ENCODE results near the gene SLC29A3. TPM values are rescaled to one million over a fixed set of nuclear protein-coding genes. Genes with fewer than 3 reads are reported as not detected.

Gene SLC29A3
- total and polyA plus RNA-seq, 4 experiments from 2014 or later = 7.0 to 9.1 (median 8.2) TPM

GRCh38 chr10:71285986-71286385, 33.1 kb upstream of the SLC29A3 start:
- H3K36me3 ChIP-seq (ENCODE audit: insufficient read depth, low read length) = no peaks in the 10 kb centered on the region
- Mint-ChIP-seq H3K27ac (no peak overlapping the region), H3K36me3 (no peaks in the 10 kb centered on the region), H3K9me3 (no peaks in the 10 kb centered on the region), H3K4me3 (no peak overlapping the region), H3K4me1 (no peaks in the 10 kb centered on the region), H3K27me3 (peaks cover 0 to 1% of the 10 kb centered on the region in 2 donors)
- no peak overlapping the region for H3K4me3 ChIP-seq (ENCODE audit: low read length in 2 of 2)
- no peak overlapping the region for H3K27ac ChIP-seq (ENCODE audit: low read depth, low read length)
- H3K27me3 ChIP-seq (ENCODE audit: insufficient read depth, low read length) = no peaks in the 10 kb centered on the region
- intact Hi-C loops (cut with micrococcal nuclease) = no loop called here
- POLR2A ChIA-PET (ENCODE audit: partially characterized antibody) = no interaction called here
- no peak for DNase-seq
- no peaks in the 10 kb centered on the region for H3K4me1 ChIP-seq (ENCODE audit: insufficient read depth, low read length)
- H3K9me3 ChIP-seq (ENCODE audit: control insufficient read depth in 1 of 2, low read length in 2 of 2) = no peaks in the 10 kb centered on the region
- CTCF ChIA-PET (ENCODE audit: partially characterized antibody) = no interaction called here

DNA sequence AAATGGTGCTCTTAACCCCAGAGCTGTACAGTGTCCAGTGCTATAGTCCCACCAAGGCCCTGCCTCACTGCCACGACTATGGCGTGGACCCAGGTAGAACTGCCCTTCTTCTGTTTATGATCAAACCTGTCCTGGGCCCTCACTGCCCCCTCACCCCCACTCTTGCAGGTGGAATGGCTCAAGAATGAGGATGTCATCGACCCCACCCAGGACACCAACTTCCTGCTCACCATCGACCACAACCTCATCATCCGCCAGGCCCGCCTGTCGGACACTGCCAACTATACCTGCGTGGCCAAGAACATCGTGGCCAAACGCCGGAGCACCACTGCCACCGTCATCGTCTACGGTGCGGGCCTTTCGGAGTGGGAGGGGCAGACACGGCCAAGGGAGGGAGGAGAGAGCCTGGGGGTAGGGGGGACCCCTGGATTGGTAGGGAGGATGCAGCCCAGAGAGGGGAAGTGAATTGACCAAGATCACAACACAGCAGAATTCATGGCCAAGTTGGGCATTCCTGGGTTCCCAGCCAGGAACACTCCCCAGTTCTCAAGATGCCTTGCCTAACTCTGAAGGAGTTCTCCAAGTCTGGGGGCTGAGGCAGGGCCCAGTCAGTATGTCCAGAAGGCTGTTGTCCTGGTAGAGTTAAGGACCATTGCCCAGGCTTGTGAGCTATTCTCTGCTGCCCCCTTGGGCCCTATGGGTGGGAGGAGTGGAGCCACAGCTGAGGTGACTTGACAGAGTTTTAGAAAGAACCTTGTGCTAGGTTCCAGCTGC, 32.4 kb upstream of the SLC29A3 start:
- H3K9me3 ChIP-seq (ENCODE audit: control insufficient read depth in 1 of 2, low read length in 2 of 2) = no peaks in the 10 kb centered on the region
- H3K36me3 ChIP-seq (ENCODE audit: insufficient read depth, low read length) = no peaks in the 10 kb centered on the region
- DNase-seq = no peak
- no peak overlapping the region for H3K27ac ChIP-seq (ENCODE audit: low read depth, low read length)
- H3K4me3 ChIP-seq (ENCODE audit: low read length in 2 of 2) = no peak overlapping the region
- H3K4me1 ChIP-seq (ENCODE audit: insufficient read depth, low read length) = no peaks in the 10 kb centered on the region
- H3K27me3 ChIP-seq (ENCODE audit: insufficient read depth, low read length) = no peaks in the 10 kb centered on the region
- H3K27ac Mint-ChIP-seq = no peak overlapping the region
- no peaks in the 10 kb centered on the region for H3K36me3 Mint-ChIP-seq
- H3K27me3 Mint-ChIP-seq = peaks cover 0 to 1% of the 10 kb centered on the region in 2 donors
- POLR2A ChIA-PET (ENCODE audit: partially characterized antibody) = no interaction called here
- H3K9me3 Mint-ChIP-seq = no peaks in the 10 kb centered on the region
- CTCF ChIA-PET (ENCODE audit: partially characterized antibody) = interaction anchor here (0.5 kb wide), 1 partner anchor 1298 kb away, joined by 3 read pairs; no protein-coding TSS in a partner anchor
- no peak overlapping the region for H3K4me3 Mint-ChIP-seq
- H3K4me1 Mint-ChIP-seq = no peaks in the 10 kb centered on the region
- intact Hi-C loops (cut with micrococcal nuclease) = no loop called here

GRCh38 chr10:71287456-71287855, 31.6 kb upstream of the SLC29A3 start:
- H3K4me1 ChIP-seq (ENCODE audit: insufficient read depth, low read length) = no peaks in the 10 kb centered on the region
- ChIA-PET CTCF (ENCODE audit: partially characterized antibody) (interaction anchor here (0.5 kb wide), 1 partner anchor 1297 kb away, joined by 3 read pairs; no protein-coding TSS in a partner anchor), POLR2A (ENCODE audit: partially characterized antibody) (no interaction called here)
- no peaks in the 10 kb centered on the region for H3K36me3 ChIP-seq (ENCODE audit: insufficient read depth, low read length)
- H3K27ac Mint-ChIP-seq = no peak overlapping the region
- no peak overlapping the region for H3K4me3 ChIP-seq (ENCODE audit: low read length in 2 of 2)
- H3K27me3 Mint-ChIP-seq = peaks cover 0 to 2% of the 10 kb centered on the region in 2 donors
- H3K27me3 ChIP-seq (ENCODE audit: insufficient read depth, low read length) = no peaks in the 10 kb centered on the region
- no peaks in the 10 kb centered on the region for H3K36me3 Mint-ChIP-seq
- H3K9me3 Mint-ChIP-seq = no peaks in the 10 kb centered on the region
- no peaks in the 10 kb centered on the region for H3K9me3 ChIP-seq (ENCODE audit: control insufficient read depth in 1 of 2, low read length in 2 of 2)
- no peak overlapping the region for H3K27ac ChIP-seq (ENCODE audit: low read depth, low read length)
- intact Hi-C loops (cut with micrococcal nuclease) = no loop called here
- H3K4me3 Mint-ChIP-seq = no peak overlapping the region
- no peaks in the 10 kb centered on the region for H3K4me1 Mint-ChIP-seq
- no peak for DNase-seq

DNA sequence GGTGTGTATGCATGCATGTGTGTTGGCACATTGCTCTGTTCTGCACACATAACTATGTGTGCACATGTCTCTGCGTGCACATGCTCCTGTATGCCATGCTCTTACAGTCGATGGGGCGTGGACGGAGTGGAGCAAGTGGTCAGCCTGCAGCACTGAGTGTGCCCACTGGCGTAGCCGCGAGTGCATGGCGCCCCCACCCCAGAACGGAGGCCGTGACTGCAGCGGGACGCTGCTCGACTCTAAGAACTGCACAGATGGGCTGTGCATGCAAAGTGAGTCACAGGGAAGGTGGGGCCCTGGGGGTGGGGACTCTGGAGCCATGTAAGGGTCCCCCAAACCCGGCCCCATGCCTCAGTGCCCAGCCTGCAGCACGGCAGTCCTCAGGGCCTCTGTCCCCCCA, 30.6 kb upstream of the SLC29A3 start:
- no peak overlapping the region for H3K4me3 ChIP-seq (ENCODE audit: low read length in 2 of 2)
- Mint-ChIP-seq H3K4me3 (no peak overlapping the region), H3K27ac (no peak overlapping the region), H3K27me3 (peaks cover 0 to 5% of the 10 kb centered on the region in 2 donors), H3K4me1 (no peaks in the 10 kb centered on the region), H3K36me3 (no peaks in the 10 kb centered on the region), H3K9me3 (no peaks in the 10 kb centered on the region)
- no peaks in the 10 kb centered on the region for H3K9me3 ChIP-seq (ENCODE audit: control insufficient read depth in 1 of 2, low read length in 2 of 2)
- H3K4me1 ChIP-seq (ENCODE audit: insufficient read depth, low read length) = no peaks in the 10 kb centered on the region
- intact Hi-C loops (cut with micrococcal nuclease) = no loop called here
- H3K27ac ChIP-seq (ENCODE audit: low read depth, low read length) = no peak overlapping the region
- H3K27me3 ChIP-seq (ENCODE audit: insufficient read depth, low read length) = no peaks in the 10 kb centered on the region
- H3K36me3 ChIP-seq (ENCODE audit: insufficient read depth, low read length) = no peaks in the 10 kb centered on the region
- DNase-seq = no peak
- CTCF ChIA-PET (ENCODE audit: partially characterized antibody) = no interaction called here
- POLR2A ChIA-PET (ENCODE audit: partially characterized antibody) = no interaction called here

DNA sequence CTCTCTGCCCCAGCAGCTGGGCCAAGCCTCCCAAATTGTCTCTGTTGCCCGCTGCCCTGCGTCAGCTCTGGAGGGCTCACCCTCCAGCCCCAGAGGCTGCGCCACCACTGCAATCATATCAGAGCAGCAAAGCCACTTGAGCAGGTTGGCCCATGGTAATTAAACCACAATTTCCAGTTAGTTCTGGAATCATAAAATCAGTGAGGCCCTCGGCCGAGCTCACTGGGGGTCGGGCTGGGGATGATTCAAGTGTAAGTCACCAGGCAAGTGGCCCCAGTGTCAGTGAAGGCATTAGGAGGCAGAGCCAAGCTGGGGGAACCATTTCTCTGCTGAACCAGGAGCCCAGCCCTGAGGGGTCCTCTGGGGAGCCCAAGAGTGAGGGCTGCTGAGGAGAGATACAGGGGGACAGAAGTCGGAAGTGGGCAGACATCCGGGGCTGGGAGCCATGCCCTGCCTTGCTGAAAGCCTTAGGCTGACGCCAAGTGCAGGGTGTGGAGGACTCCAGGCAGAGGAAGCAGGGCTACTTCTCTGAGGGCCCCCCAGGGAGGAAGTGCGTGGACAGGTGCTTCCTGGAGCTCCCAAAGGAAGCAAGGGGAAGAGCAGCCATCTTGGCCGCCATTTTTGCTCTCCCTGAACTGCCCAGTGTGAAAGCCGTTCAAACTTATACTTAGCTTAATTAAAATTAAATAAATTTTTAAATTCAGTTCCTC, 29.5 kb upstream of the SLC29A3 start:
- Mint-ChIP-seq H3K4me1 (no peaks in the 10 kb centered on the region), H3K36me3 (no peaks in the 10 kb centered on the region), H3K27ac (no peak overlapping the region), H3K27me3 (peaks cover 0 to 6% of the 10 kb centered on the region in 2 donors), H3K9me3 (no peaks in the 10 kb centered on the region), H3K4me3 (no peak overlapping the region)
- Histone ChIP-seq H3K36me3 (ENCODE audit: insufficient read depth, low read length) (no peaks in the 10 kb centered on the region), H3K27ac (ENCODE audit: low read depth, low read length) (no peak overlapping the region), H3K4me1 (ENCODE audit: insufficient read depth, low read length) (no peaks in the 10 kb centered on the region), H3K27me3 (ENCODE audit: insufficient read depth, low read length) (no peaks in the 10 kb centered on the region), H3K9me3 (ENCODE audit: control insufficient read depth in 1 of 2, low read length in 2 of 2) (no peaks in the 10 kb centered on the region), H3K4me3 (ENCODE audit: low read length in 2 of 2) (no peak overlapping the region)
- intact Hi-C loops (cut with micrococcal nuclease) = no loop called here
- no peak for DNase-seq
- ChIA-PET CTCF (ENCODE audit: partially characterized antibody) (no interaction called here), POLR2A (ENCODE audit: partially characterized antibody) (no interaction called here)

- ChIA-PET CTCF (ENCODE audit: partially characterized antibody) (no interaction called here), POLR2A (ENCODE audit: partially characterized antibody) (no interaction called here)
- H3K4me1 Mint-ChIP-seq = no peaks in the 10 kb centered on the region
- H3K27ac Mint-ChIP-seq = no peak overlapping the region
- H3K27me3 Mint-ChIP-seq = peaks cover 2 to 6% of the 10 kb centered on the region in 2 donors
- no peak overlapping the region for H3K4me3 Mint-ChIP-seq
- H3K9me3 Mint-ChIP-seq = no peaks in the 10 kb centered on the region
- intact Hi-C loops (cut with micrococcal nuclease) = no loop called here
- no peaks in the 10 kb centered on the region for H3K36me3 Mint-ChIP-seq
- Histone ChIP-seq H3K9me3 (ENCODE audit: control insufficient read depth in 1 of 2, low read length in 2 of 2) (no peaks in the 10 kb centered on the region), H3K4me1 (ENCODE audit: insufficient read depth, low read length) (no peaks in the 10 kb centered on the region), H3K4me3 (ENCODE audit: low read length in 2 of 2) (no peak overlapping the region), H3K27ac (ENCODE audit: low read depth, low read length) (no peak overlapping the region), H3K27me3 (ENCODE audit: insufficient read depth, low read length) (no peaks in the 10 kb centered on the region), H3K36me3 (ENCODE audit: insufficient read depth, low read length) (no peaks in the 10 kb centered on the region)
- DNase-seq = no peak
Observed at GRCh38 chr10:71290331-71290730, 28.7 kb upstream of the SLC29A3 start.

GRCh38 chr10:71290806-71291527, 28.1 kb upstream of the SLC29A3 start:
- intact Hi-C loops (cut with micrococcal nuclease) = no loop called here
- CTCF ChIA-PET (ENCODE audit: partially characterized antibody) = no interaction called here
- H3K27ac ChIP-seq (ENCODE audit: low read depth, low read length) = no peak overlapping the region

More at GRCh38 chr10:71290806-71291527, 28.1 kb upstream of the SLC29A3 start:
- Histone ChIP-seq H3K4me1 (ENCODE audit: insufficient read depth, low read length) (no peaks in the 10 kb centered on the region), H3K36me3 (ENCODE audit: insufficient read depth, low read length) (no peaks in the 10 kb centered on the region), H3K4me3 (ENCODE audit: low read length in 2 of 2) (no peak overlapping the region), H3K9me3 (ENCODE audit: control insufficient read depth in 1 of 2, low read length in 2 of 2) (no peaks in the 10 kb centered on the region), H3K27me3 (ENCODE audit: insufficient read depth, low read length) (no peaks in the 10 kb centered on the region)
- Mint-ChIP-seq H3K9me3 (no peaks in the 10 kb centered on the region), H3K27ac (no peak overlapping the region), H3K27me3 (peaks cover 3 to 6% of the 10 kb centered on the region in 2 donors), H3K4me3 (no peak overlapping the region), H3K4me1 (no peaks in the 10 kb centered on the region), H3K36me3 (no peaks in the 10 kb centered on the region)
- DNase-seq = no peak
- POLR2A ChIA-PET (ENCODE audit: partially characterized antibody) = no interaction called here
